ENCODE data around the gene ENTPD5. TPM values are rescaled to one million over a fixed set of nuclear protein-coding genes. Genes with fewer than 3 reads are reported as not detected.
"Not testable (repeated sequence)": the region's sequence is repeated elsewhere in the genome, so short reads cannot be mapped to it uniquely, and the experiment has no call there.

The ENTPD5 gene
- total RNA-seq, 1 donor from 2014 or later, result 13.7 TPM

DNA sequence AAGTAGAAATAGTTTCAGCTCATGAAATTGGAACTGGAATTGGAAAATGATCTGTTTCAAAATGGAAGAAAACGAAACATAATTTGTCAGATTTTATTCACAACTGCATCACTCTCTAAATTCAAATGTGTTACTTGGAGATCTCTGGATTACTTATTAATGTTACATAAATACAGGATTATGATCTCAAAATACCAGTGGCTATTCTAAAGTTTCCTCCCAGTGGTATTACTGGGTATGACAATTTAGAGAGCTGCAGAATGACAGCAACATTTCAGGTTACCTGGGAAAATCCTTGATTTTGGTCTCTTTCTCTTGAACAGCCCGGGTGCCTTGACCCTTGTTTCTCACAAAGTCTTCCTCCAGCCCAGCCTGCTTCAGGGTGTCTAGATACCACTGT is 83.4 kb downstream of the ENTPD5 start:
- FAIRE-seq (no peak), DNase-seq (ENCODE audit: low read depth) (peak; percentile 19)
- H3K4me3 ChIP-seq (ENCODE audit: low read depth, low read length), result no peak overlapping the region
- TF ChIP-seq, protein P1, sequence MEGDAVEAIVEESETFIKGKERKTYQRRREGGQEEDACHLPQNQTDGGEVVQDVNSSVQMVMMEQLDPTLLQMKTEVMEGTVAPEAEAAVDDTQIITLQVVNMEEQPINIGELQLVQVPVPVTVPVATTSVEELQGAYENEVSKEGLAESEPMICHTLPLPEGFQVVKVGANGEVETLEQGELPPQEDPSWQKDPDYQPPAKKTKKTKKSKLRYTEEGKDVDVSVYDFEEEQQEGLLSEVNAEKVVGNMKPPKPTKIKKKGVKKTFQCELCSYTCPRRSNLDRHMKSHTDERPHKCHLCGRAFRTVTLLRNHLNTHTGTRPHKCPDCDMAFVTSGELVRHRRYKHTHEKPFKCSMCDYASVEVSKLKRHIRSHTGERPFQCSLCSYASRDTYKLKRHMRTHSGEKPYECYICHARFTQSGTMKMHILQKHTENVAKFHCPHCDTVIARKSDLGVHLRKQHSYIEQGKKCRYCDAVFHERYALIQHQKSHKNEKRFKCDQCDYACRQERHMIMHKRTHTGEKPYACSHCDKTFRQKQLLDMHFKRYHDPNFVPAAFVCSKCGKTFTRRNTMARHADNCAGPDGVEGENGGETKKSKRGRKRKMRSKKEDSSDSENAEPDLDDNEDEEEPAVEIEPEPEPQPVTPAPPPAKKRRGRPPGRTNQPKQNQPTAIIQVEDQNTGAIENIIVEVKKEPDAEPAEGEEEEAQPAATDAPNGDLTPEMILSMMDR (IDR thresholded peaks at IDR 0.05; ENCODE audit: insufficient read depth, low read length, severe bottlenecking), result peak; percentile 6
- no peaks in the 10 kb centered on the region for H3K27me3 ChIP-seq (ENCODE audit: control insufficient read depth, insufficient read depth, low read length)
- peaks cover 7% of the 10 kb centered on the region for H3K36me3 ChIP-seq (ENCODE audit: control insufficient read depth, insufficient read depth, low read length)

DNA sequence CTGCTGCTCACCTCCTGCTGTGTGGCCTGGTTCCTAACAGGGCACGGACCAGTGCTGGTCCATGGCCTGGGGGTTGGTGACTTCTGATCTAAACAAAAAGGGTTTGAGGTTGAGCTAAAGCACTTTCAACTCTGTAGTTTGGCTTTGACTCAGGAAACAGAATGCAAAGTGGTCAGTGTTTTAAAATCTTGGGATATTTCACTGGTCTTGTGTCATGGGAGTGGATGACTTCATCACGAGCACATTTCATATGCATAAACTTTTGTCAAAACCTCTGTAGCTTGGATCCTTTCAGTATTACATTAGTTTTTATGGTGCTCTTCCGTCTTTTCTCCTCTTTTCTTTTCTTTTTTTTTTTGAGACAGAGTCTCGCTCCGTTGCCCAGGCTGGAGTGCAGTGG is 94.8 kb downstream of the ENTPD5 start:
- no peaks in the 10 kb centered on the region for H3K27me3 ChIP-seq (ENCODE audit: control insufficient read depth, insufficient read depth, low read length)
- H3K4me3 ChIP-seq (ENCODE audit: low read depth, low read length), result no peak overlapping the region
- FAIRE-seq, result no peak
- peaks cover 27% of the 10 kb centered on the region for H3K36me3 ChIP-seq (ENCODE audit: control insufficient read depth, insufficient read depth, low read length)
- TF ChIP-seq, protein P1 (IDR thresholded peaks at IDR 0.05; ENCODE audit: insufficient read depth, low read length, severe bottlenecking), result no peak
- DNase-seq (ENCODE audit: low read depth), result no peak

DNA sequence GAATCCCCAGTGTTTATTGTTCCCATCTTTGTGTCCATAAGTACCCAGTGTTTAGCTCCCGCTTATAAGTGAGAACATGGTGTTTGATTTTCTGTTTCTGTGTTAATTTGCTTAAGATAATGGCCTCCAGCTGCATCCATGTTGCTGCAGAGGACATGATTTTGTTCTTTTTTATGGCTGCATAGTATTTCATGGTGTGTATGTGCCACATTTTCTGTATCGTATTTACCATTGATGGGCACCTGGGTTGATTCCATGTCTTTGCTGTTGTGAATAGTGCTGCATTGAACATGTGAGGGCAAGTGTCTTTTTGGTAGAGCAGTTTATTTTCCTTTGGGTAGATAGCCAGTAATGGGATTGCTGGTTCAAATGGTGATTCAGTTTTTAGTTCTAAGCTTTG is 99.6 kb downstream of the ENTPD5 start:
- FAIRE-seq; H3K27me3 ChIP-seq (ENCODE audit: control insufficient read depth, insufficient read depth, low read length): not testable (repeated sequence)
- peaks cover 19% of the 10 kb centered on the region for H3K36me3 ChIP-seq (ENCODE audit: control insufficient read depth, insufficient read depth, low read length)

DNA sequence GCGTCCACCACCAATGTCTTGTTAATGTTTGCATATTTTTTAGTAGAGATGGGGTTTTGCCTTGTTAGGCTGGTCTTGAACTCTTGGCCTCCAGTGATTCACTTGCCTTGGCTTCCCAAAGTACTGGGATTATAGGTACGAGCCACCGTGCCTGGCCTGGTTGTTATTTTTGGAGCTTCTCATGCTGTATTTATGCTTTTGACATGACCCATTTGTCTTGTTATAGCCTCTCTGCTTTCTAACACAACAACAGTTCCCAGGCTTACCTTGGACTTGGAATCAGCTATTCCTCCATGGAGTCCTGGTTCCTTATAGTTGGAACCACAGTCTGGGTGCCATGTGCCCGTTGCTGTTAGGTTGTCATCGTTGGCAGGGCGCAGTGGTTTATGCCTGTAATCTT is 102.8 kb downstream of the ENTPD5 start:
- Histone ChIP-seq H3K4me3 (ENCODE audit: low read depth, low read length) (no peak overlapping the region), H3K36me3 (ENCODE audit: control insufficient read depth, insufficient read depth, low read length) (peaks cover 10% of the 10 kb centered on the region), H3K27me3 (ENCODE audit: control insufficient read depth, insufficient read depth, low read length) (no peaks in the 10 kb centered on the region)
- no peak for DNase-seq (ENCODE audit: low read depth)
- TF ChIP-seq, protein P1 (IDR thresholded peaks at IDR 0.05; ENCODE audit: insufficient read depth, low read length, severe bottlenecking), result no peak
- no peak for FAIRE-seq

More for the DNA sequence above, 99.6 kb downstream of the ENTPD5 start:
- not testable (repeated sequence) for DNase-seq (ENCODE audit: low read depth); H3K4me3 ChIP-seq (ENCODE audit: low read depth, low read length)

DNA sequence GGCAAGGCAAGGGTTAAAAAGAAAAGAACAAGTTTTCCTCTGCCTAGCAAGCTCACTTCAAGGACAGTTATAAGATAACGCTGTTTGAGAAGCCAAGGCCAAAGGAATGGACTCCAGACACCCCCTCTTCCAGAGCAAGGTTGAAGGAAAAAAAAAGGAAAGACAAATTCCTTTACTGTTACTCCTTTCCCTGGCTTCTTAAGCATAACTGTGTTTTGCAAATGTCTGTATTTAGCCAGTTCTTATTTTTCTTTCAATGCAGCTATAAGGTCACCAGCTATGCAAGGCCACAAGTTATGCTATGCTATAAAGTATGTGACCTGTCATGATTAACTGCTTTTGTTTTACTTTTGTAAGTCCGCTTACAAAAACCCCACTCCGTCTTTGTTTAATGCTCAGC is 105.8 kb downstream of the ENTPD5 start:
- TF ChIP-seq, protein P1 (IDR thresholded peaks at IDR 0.05; ENCODE audit: insufficient read depth, low read length, severe bottlenecking), result no peak
- Histone ChIP-seq H3K4me3 (ENCODE audit: low read depth, low read length) (no peak overlapping the region), H3K36me3 (ENCODE audit: control insufficient read depth, insufficient read depth, low read length) (peaks cover 6% of the 10 kb centered on the region), H3K27me3 (ENCODE audit: control insufficient read depth, insufficient read depth, low read length) (no peaks in the 10 kb centered on the region)
- FAIRE-seq (no peak), DNase-seq (ENCODE audit: low read depth) (no peak)

DNA sequence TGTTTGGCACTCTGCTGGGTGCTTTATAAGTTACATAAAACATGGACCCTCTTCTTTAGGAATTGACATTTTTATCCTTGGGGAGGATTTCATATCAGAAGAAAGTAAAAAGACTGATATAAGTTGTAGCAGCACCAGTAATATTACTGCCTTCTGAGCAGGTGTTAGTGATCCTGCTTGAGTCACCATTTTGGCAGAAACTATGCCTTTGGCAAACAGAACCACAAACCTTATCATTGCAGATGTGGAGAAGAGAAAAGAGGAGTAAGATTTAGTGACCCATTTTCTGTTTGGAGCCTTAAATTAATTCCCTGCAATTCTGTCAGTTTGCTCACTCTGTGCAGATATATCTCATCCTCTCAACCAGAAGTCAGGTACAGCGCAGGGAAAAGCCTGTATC is 109.4 kb downstream of the ENTPD5 start:
- no peak for FAIRE-seq
- peaks cover 16% of the 10 kb centered on the region for H3K36me3 ChIP-seq (ENCODE audit: control insufficient read depth, insufficient read depth, low read length)
- H3K27me3 ChIP-seq (ENCODE audit: control insufficient read depth, insufficient read depth, low read length), result no peaks in the 10 kb centered on the region
- DNase-seq (ENCODE audit: low read depth), result no peak
- no peak overlapping the region for H3K4me3 ChIP-seq (ENCODE audit: low read depth, low read length)
- TF ChIP-seq, protein P1 (IDR thresholded peaks at IDR 0.05; ENCODE audit: insufficient read depth, low read length, severe bottlenecking), result no peak

Other genes with a start within 250 kb of the ENTPD5 start
- gene PTGR2, start 167.5 kb downstream of the ENTPD5 start, total RNA-seq, result 5.8 and 7.2 TPM in 2 replicates
- 126 and 131 TPM in 2 replicates for gene ZNF410, start 132.4 kb downstream of the ENTPD5 start, total RNA-seq
- 1.5 and 1.6 TPM in 2 replicates for gene FAM161B, start 69.2 kb downstream of the ENTPD5 start, total RNA-seq
- gene COQ6, start 69.0 kb downstream of the ENTPD5 start, total RNA-seq, result 13.4 and 18.8 TPM in 2 replicates
- 1.3 and 1.9 TPM in 2 replicates for gene BBOF1, start 61 bp upstream of the ENTPD5 start, total RNA-seq
- 15.1 and 22.1 TPM in 2 replicates for gene ALDH6A1, start 65.2 kb upstream of the ENTPD5 start, total RNA-seq
- gene LIN52, start 65.7 kb upstream of the ENTPD5 start, total RNA-seq, result 7.9 and 8.4 TPM in 2 replicates
- not detected in 2 replicates for gene VSX2, start 220.2 kb upstream of the ENTPD5 start, total RNA-seq